ENCODE data around the gene ITIH5. TPM values are rescaled to one million over a fixed set of nuclear protein-coding genes. Genes with fewer than 3 reads are reported as not detected.
A peak's percentile ranks its signal among the peaks of the same experiment; 100 is the strongest.

The ITIH5 gene
- total RNA-seq, 1 experiment from 2014 or later: not detected

- DNase-seq (ENCODE audit: extremely low read depth, low read depth): no peak
Measured at GRCh38 chr10:7635408-7636125, 31.2 kb downstream of the ITIH5 start.

- DNase-seq (ENCODE audit: extremely low read depth, low read depth): no peak
Measured at GRCh38 chr10:7634142-7634894, 32.4 kb downstream of the ITIH5 start.

GRCh38 chr10:7626283-7626682 lies 40.5 kb downstream of the ITIH5 start:
- DNase-seq (ENCODE audit: extremely low read depth, low read depth): no peak

- DNase-seq (ENCODE audit: extremely low read depth, low read depth): no peak
Measured at GRCh38 chr10:7625836-7626235, 40.9 kb downstream of the ITIH5 start.

GRCh38 chr10:7625009-7625408 lies 41.8 kb downstream of the ITIH5 start:
- no peak for DNase-seq (ENCODE audit: extremely low read depth, low read depth)

- no peak for DNase-seq (ENCODE audit: extremely low read depth, low read depth)
Measured at GRCh38 chr10:7622969-7623368, 43.8 kb downstream of the ITIH5 start.

- no peak for DNase-seq (ENCODE audit: extremely low read depth, low read depth)
Measured at GRCh38 chr10:7618461-7618860, 48.3 kb downstream of the ITIH5 start.

GRCh38 chr10:7611909-7612308 lies 54.9 kb downstream of the ITIH5 start:
- no peak for DNase-seq (ENCODE audit: extremely low read depth, low read depth)

- peak; percentile 17 for DNase-seq (ENCODE audit: extremely low read depth, low read depth)
Measured at GRCh38 chr10:7610651-7611389, 55.9 kb downstream of the ITIH5 start.

GRCh38 chr10:7610026-7610425 lies 56.7 kb downstream of the ITIH5 start:
- DNase-seq (ENCODE audit: extremely low read depth, low read depth): no peak

- DNase-seq (ENCODE audit: extremely low read depth, low read depth): no peak
Measured at GRCh38 chr10:7609556-7609955, 57.2 kb downstream of the ITIH5 start.

GRCh38 chr10:7608001-7608400 lies 58.8 kb downstream of the ITIH5 start:
- DNase-seq (ENCODE audit: extremely low read depth, low read depth): no peak

- no peak for DNase-seq (ENCODE audit: extremely low read depth, low read depth)
Measured at GRCh38 chr10:7606951-7607404, 59.8 kb downstream of the ITIH5 start.

- no peak for DNase-seq (ENCODE audit: extremely low read depth, low read depth)
Measured at GRCh38 chr10:7605565-7606295, 61.0 kb downstream of the ITIH5 start.

- no peak for DNase-seq (ENCODE audit: extremely low read depth, low read depth)
Measured at GRCh38 chr10:7601023-7601656, 65.6 kb downstream of the ITIH5 start.

- DNase-seq (ENCODE audit: extremely low read depth, low read depth): no peak
Measured at GRCh38 chr10:7598771-7599170, 68.0 kb downstream of the ITIH5 start.

- no peak for DNase-seq (ENCODE audit: extremely low read depth, low read depth)
Measured at GRCh38 chr10:7596356-7596755, 70.4 kb downstream of the ITIH5 start.

GRCh38 chr10:7593905-7594304 lies 72.9 kb downstream of the ITIH5 start:
- no peak for DNase-seq (ENCODE audit: extremely low read depth, low read depth)

GRCh38 chr10:7593063-7593462 lies 73.7 kb downstream of the ITIH5 start:
- no peak for DNase-seq (ENCODE audit: extremely low read depth, low read depth)

- DNase-seq (ENCODE audit: extremely low read depth, low read depth): no peak
Measured at GRCh38 chr10:7592627-7593026, 74.1 kb downstream of the ITIH5 start.

All from NCI-H460 (cell line).